ENCODE data around the gene RAPGEF4.

DNA sequence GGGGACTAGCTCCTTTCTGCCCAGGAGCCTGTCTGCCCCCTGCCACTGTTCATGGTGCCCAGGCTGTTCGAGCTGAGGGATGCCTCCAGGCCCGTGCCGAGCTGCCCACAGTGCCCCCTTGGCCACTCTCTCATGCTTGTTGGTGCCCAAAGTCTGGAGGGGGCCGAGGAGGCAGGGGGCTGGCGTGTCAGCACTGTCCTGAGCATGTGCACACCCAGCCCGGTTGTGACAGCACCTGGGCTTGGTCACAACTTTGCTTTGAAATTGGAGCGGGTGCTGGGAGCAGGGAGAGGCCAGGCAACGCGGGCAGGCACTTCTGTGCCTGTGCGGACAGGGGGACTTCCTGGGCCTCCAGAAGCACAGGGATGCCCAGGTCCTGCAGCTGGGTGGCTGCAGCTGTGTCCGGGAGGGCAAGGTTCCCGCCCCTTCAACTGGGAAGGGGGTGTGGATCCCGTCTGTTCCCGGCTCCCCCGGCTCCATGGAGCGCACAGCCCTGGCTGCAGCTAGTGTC lies 22.2 kb upstream of the RAPGEF4 start:
- no peak for TF ChIP-seq POLR2A (IDR thresholded peaks at IDR 0.05)
- TF ChIP-seq, protein P1, sequence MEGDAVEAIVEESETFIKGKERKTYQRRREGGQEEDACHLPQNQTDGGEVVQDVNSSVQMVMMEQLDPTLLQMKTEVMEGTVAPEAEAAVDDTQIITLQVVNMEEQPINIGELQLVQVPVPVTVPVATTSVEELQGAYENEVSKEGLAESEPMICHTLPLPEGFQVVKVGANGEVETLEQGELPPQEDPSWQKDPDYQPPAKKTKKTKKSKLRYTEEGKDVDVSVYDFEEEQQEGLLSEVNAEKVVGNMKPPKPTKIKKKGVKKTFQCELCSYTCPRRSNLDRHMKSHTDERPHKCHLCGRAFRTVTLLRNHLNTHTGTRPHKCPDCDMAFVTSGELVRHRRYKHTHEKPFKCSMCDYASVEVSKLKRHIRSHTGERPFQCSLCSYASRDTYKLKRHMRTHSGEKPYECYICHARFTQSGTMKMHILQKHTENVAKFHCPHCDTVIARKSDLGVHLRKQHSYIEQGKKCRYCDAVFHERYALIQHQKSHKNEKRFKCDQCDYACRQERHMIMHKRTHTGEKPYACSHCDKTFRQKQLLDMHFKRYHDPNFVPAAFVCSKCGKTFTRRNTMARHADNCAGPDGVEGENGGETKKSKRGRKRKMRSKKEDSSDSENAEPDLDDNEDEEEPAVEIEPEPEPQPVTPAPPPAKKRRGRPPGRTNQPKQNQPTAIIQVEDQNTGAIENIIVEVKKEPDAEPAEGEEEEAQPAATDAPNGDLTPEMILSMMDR (IDR thresholded peaks at IDR 0.05) = no peak

Data from tibial nerve (tissue), 3 donors.